Measurements from ENCODE around the gene IQGAP3.
A peak's percentile ranks its signal among the peaks of the same experiment; 100 is the strongest.

DNA sequence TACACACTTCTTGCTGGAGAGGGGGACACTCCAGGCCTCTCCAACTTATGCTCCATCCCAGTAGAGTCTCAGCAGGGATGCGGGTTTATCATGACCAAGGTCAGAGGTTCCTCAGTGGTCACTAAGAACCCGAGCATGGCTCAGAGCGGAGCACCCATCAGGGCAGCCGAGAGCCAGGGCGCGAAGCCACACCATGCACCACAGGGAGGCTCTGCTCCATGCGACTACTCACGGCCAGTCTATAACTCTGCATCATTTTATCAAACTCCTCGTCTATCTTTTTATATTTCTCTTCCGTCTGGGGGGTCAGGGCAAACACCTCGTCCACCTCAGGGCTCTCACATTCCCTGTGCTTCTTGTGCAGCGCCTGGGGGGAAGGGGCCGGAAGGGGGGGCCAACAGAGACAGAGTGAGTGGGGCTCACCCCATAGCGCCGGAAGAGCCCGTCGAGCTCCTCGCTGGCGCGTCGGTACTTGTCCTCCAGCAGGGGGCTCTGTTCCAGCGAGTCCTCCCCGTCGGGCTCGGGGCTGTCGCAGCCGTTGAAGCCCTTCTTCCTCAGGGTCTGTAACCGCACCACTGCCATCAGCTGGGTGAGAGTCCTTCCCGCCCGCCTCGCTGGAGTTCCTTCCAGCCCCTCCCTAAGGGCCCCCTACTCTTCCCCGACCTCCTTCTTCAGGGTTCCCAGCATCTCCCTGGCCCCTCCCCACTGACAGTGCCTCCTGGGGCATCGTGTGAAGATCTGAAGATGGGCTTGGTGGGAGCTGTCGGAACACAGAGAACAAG is 91.8 kb downstream of the IQGAP3 start:
- TF ChIP-seq MXI1 (IDR thresholded peaks at IDR 0.05; ENCODE audit: low read depth, low read length) (no peak), RAD21 (IDR thresholded peaks at IDR 0.05; ENCODE audit: low read length) (peak; percentile 52), RCOR1 (IDR thresholded peaks at IDR 0.05; ENCODE audit: low read length) (no peak), NRF1 (IDR thresholded peaks at IDR 0.05; ENCODE audit: low read depth, low read length) (no peak), POLR2AphosphoS5 (IDR thresholded peaks at IDR 0.05; ENCODE audit: low read depth, low read length) (no peak)
- TF ChIP-seq, protein P1, sequence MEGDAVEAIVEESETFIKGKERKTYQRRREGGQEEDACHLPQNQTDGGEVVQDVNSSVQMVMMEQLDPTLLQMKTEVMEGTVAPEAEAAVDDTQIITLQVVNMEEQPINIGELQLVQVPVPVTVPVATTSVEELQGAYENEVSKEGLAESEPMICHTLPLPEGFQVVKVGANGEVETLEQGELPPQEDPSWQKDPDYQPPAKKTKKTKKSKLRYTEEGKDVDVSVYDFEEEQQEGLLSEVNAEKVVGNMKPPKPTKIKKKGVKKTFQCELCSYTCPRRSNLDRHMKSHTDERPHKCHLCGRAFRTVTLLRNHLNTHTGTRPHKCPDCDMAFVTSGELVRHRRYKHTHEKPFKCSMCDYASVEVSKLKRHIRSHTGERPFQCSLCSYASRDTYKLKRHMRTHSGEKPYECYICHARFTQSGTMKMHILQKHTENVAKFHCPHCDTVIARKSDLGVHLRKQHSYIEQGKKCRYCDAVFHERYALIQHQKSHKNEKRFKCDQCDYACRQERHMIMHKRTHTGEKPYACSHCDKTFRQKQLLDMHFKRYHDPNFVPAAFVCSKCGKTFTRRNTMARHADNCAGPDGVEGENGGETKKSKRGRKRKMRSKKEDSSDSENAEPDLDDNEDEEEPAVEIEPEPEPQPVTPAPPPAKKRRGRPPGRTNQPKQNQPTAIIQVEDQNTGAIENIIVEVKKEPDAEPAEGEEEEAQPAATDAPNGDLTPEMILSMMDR (IDR thresholded peaks at IDR 0.05): peak; percentile 70
